Breast epithelium (tissue), 3 donors: ENCODE measurements around the gene CNKSR3.

Source experiments
- POLR2A ChIP-seq: fragments of 450-650 bp; IDR thresholded peaks from one replicate; pipeline ENCODE4 v1.6.1; 2016; ENCODE audit warnings: antibody characterized with exemption, mild to moderate bottlenecking, moderate library complexity
- TF ChIP-seq, protein P1 (sequence below), 3 donors: fragments of 450-650 bp; IDR thresholded peaks; one replicate each; pipeline ENCODE4 v1.5.1; 2016 to 2017; ENCODE audit warnings: antibody characterized with exemption in 3 of 3, mild to moderate bottlenecking in 3 of 3, moderate library complexity in 3 of 3

GRCh38 chr6:154440022-154440421 is 70.5 kb downstream of the CNKSR3 start:
- TF ChIP-seq, protein P1, sequence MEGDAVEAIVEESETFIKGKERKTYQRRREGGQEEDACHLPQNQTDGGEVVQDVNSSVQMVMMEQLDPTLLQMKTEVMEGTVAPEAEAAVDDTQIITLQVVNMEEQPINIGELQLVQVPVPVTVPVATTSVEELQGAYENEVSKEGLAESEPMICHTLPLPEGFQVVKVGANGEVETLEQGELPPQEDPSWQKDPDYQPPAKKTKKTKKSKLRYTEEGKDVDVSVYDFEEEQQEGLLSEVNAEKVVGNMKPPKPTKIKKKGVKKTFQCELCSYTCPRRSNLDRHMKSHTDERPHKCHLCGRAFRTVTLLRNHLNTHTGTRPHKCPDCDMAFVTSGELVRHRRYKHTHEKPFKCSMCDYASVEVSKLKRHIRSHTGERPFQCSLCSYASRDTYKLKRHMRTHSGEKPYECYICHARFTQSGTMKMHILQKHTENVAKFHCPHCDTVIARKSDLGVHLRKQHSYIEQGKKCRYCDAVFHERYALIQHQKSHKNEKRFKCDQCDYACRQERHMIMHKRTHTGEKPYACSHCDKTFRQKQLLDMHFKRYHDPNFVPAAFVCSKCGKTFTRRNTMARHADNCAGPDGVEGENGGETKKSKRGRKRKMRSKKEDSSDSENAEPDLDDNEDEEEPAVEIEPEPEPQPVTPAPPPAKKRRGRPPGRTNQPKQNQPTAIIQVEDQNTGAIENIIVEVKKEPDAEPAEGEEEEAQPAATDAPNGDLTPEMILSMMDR (IDR thresholded peaks at IDR 0.05) = no peak
- TF ChIP-seq POLR2A = no peak
